Endothelial cell of umbilical vein (primary cell): ENCODE results near the gene GRSF1. TPM values are rescaled to one million over a fixed set of nuclear protein-coding genes. Genes with fewer than 3 reads are reported as not detected.

ENCODE experiments used
- BruUV-seq: library from RNA; stranded (reverse); fragments of 400-500 nt; replicated peaks from 2 replicates; lab custom pipeline; 2021; lab: Mats Ljungman, UMichigan
- CTCF ChIA-PET: fragments of 300-600, 350-600 bp; sonication (Branson Sonifier 250); formaldehyde crosslinking; loops from one replicate; lab custom pipeline; 2021; ENCODE audit warnings: antibody characterized with exemption, inconsistent platforms; lab: Charles Lee
- POLR2A ChIA-PET: fragments of 300-600, 350-600 bp; sonication (Branson Sonifier 250); formaldehyde crosslinking; loops from one replicate; lab custom pipeline; 2021; ENCODE audit warnings: antibody characterized with exemption, inconsistent platforms; lab: Charles Lee
- DNase-seq: peaks from one replicate; pipeline ENCODE4 v3.0.0-alpha.2; 2011; ENCODE audit warnings: low read depth, low spot score
- FAIRE-seq: peaks from 2 replicates; lab custom pipeline; 2011; peaks lifted over from hg19 to GRCh38; lab: Jason Lieb, UNC
- H2AFZ ChIP-seq: 2 replicates; pipeline ENCODE4 v1.6.0; 2012; ENCODE audit warnings: low read depth, low read length, control low read depth, inconsistent platforms
- H3K27ac ChIP-seq: 2 replicates; pipeline ENCODE4 v1.5.1; 2011; ENCODE audit warnings: low read depth, mild to moderate bottlenecking, control low read depth, low read length, moderate library complexity; ENCODE audit not compliant: insufficient read depth
- H3K27me3 ChIP-seq, 2 experiments: 2 replicates each; pipeline versions ENCODE4 v1.6.0 to v1.6.1; 2011; ENCODE audit warnings: low read length in 2 of 2, mixed read lengths in 1 of 2; ENCODE audit not compliant: control insufficient read depth in 2 of 2, insufficient read depth in 2 of 2
- H3K36me3 ChIP-seq, 2 experiments: 2 replicates in 1 of 2; 3 replicates in 1 of 2; pipeline ENCODE4 v1.5.1; 2011; ENCODE audit warnings: low read length in 2 of 2, mild to moderate bottlenecking in 1 of 2, moderate library complexity in 1 of 2; ENCODE audit not compliant: control insufficient read depth in 2 of 2, insufficient read depth in 2 of 2; ENCODE audit errors: extremely low read depth in 1 of 2
- H3K4me1 ChIP-seq: 3 replicates; pipeline ENCODE4 v1.5.1; 2011; ENCODE audit warnings: mild to moderate bottlenecking, low read length; ENCODE audit not compliant: control insufficient read depth, insufficient read depth; ENCODE audit errors: extremely low read depth
- H3K4me2 ChIP-seq: 2 replicates; pipeline ENCODE4 v1.6.1; 2011; ENCODE audit warnings: low read length, control low read depth, mixed read lengths; ENCODE audit not compliant: insufficient read depth
- H3K4me3 ChIP-seq, 3 experiments: fragments of 200-600 bp in 1 of 3; sonication (generic), shearing (Covaris generic) in 1 of 3; replicated peaks in 1 of 3; 2 replicates each; pipeline ENCODE4 v1.5.1; 2011 to 2016; ENCODE audit warnings: control low read depth in 3 of 3, low read length in 3 of 3, mild to moderate bottlenecking in 2 of 3, inconsistent platforms in 1 of 3, low read depth in 1 of 3, moderate library complexity in 1 of 3; ENCODE audit not compliant: insufficient read depth in 1 of 3
- H3K79me2 ChIP-seq: 2 replicates; pipeline ENCODE4 v1.6.0; 2012; ENCODE audit warnings: low read length, inconsistent platforms; ENCODE audit not compliant: control insufficient read depth, insufficient read depth
- H3K9ac ChIP-seq: replicated peaks from 2 replicates; pipeline ENCODE3; 2011; ENCODE audit warnings: low read length, control low read depth; ENCODE audit not compliant: insufficient read depth; ENCODE audit errors: extremely low read depth
- H3K9me1 ChIP-seq: replicated peaks from 3 replicates; pipeline ENCODE4 v1.6.0; 2011; ENCODE audit warnings: mild to moderate bottlenecking, low read length; ENCODE audit not compliant: control insufficient read depth, insufficient read depth; ENCODE audit errors: extremely low read depth
- H3K9me3 ChIP-seq: replicated peaks from 2 replicates; pipeline ENCODE4 v1.5.1; 2012; ENCODE audit warnings: low read length, inconsistent platforms; ENCODE audit not compliant: control insufficient read depth, insufficient read depth
- H4K20me1 ChIP-seq: replicated peaks from 2 replicates; pipeline ENCODE3; 2011; ENCODE audit warnings: mild to moderate bottlenecking, low read length; ENCODE audit not compliant: control insufficient read depth, insufficient read depth; ENCODE audit errors: extremely low read depth
- CTCF ChIP-seq, 2 donors: IDR thresholded peaks; 1 replicate in 1 of 2; 2 replicates in 1 of 2; pipeline ENCODE4 v1.5.1; 2011; ENCODE audit warnings: low read length in 2 of 2, mild to moderate bottlenecking in 2 of 2, moderate library complexity in 2 of 2, control low read depth in 1 of 2, inconsistent platforms in 1 of 2, low read depth in 1 of 2; ENCODE audit not compliant: insufficient read depth in 1 of 2; ENCODE audit errors: extremely low read depth in 1 of 2
- EZH2 ChIP-seq: IDR thresholded peaks from 2 replicates; pipeline ENCODE4 v1.6.1; 2012; ENCODE audit warnings: borderline replicate concordance, low read depth, mild to moderate bottlenecking, moderate library complexity, low read length, inconsistent platforms; ENCODE audit not compliant: severe bottlenecking
- FOS ChIP-seq: IDR thresholded peaks from 2 replicates; pipeline ENCODE4 v1.6.1; 2011; ENCODE audit warnings: mild to moderate bottlenecking, low read length, moderate library complexity, borderline replicate concordance; ENCODE audit not compliant: insufficient read depth
- GATA2 ChIP-seq: IDR thresholded peaks from 2 replicates; pipeline ENCODE4 v1.7.0; 2011; ENCODE audit warnings: low read depth, mild to moderate bottlenecking, moderate library complexity, mixed read lengths, low read length; ENCODE audit not compliant: insufficient read length, insufficient read depth
- JUN ChIP-seq: IDR thresholded peaks from 2 replicates; pipeline ENCODE4 v1.6.1; 2011; ENCODE audit warnings: borderline replicate concordance, low read depth; ENCODE audit not compliant: insufficient read length, insufficient read depth
- MYC ChIP-seq: IDR thresholded peaks from one replicate; pipeline ENCODE4 v1.6.1; 2011; ENCODE audit warnings: mild to moderate bottlenecking, low read depth, low read length
- POLR2A ChIP-seq: IDR thresholded peaks from 2 replicates; pipeline ENCODE4 v1.6.1; 2012; ENCODE audit warnings: low read depth, mild to moderate bottlenecking, control low read depth, low read length
- POLR2AphosphoS5 ChIP-seq: IDR thresholded peaks from 2 replicates; pipeline ENCODE4 v1.6.1; 2012; ENCODE audit warnings: low read depth, mild to moderate bottlenecking, control low read depth, low read length, moderate library complexity; ENCODE audit not compliant: insufficient read depth
- dilution Hi-C: fragments of 300-500 bp; cut with MboI; formaldehyde crosslinking; loops from one replicate; pipeline ENCODE4 v1.15.0; 2019; ENCODE audit warnings: low sequenced_read_pairs; ENCODE audit not compliant: extremely low pct_ligation_motif_present
- intact Hi-C: fragments of 100-400 bp; cut with micrococcal nuclease; formaldehyde crosslinking; loops from one replicate; pipeline ENCODE4 v1.10.0; 2022
- polyA plus RNA-seq, 4 experiments: library from polyadenylated mRNA; depleted of rRNA in 3 of 4; stranded (reverse) in 3 of 4; unstranded in 1 of 4; fragments of >200 nt; gene quantifications; 2 replicates each; pipeline versions ENCODE4 v1.2.1 to v1.2.3, GENCODE V29; 2011 to 2012; ENCODE audit warnings: missing spikeins in 1 of 4
- total RNA-seq: library from RNA; stranded (reverse); gene quantifications from 2 replicates; pipeline ENCODE4 v1.2.3, GENCODE V29; 2021
- TF ChIP-seq, protein P1 (sequence below): IDR thresholded peaks from 2 replicates; pipeline ENCODE4 v1.6.1; 2011; ENCODE audit not compliant: insufficient read depth, insufficient read length

The GRSF1 gene
- total and polyA plus RNA-seq, 2 donors (not counting 3 experiments of a cell fraction or from before 2014, with no cell fraction given) = 29.1 to 70.7 TPM

GRCh38 chr4:70818173-70818855 is 21.4 kb downstream of the GRSF1 start:
- Histone ChIP-seq H3K9ac (no peak overlapping the region), H3K27me3 (no peaks in the 10 kb centered on the region), H3K36me3 (peaks cover 9 to 12% of the 10 kb centered on the region in 2 experiments), H3K9me3 (no peaks in the 10 kb centered on the region), H3K79me2 (no peaks in the 10 kb centered on the region), H3K27ac (no peak overlapping the region), H3K4me2 (no peak overlapping the region), H3K4me1 (no peaks in the 10 kb centered on the region), H3K9me1 (no peaks in the 10 kb centered on the region), H4K20me1 (no peaks in the 10 kb centered on the region), H3K4me3 (no peak overlapping the region), H2AFZ (no peak overlapping the region)
- DNase-seq = no peak
- dilution Hi-C loops = no loop called here
- intact Hi-C loops = no loop called here
- TF ChIP-seq, protein P1, sequence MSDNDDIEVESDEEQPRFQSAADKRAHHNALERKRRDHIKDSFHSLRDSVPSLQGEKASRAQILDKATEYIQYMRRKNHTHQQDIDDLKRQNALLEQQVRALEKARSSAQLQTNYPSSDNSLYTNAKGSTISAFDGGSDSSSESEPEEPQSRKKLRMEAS = no peak
- no peak for TF ChIP-seq CTCF (IDR thresholded peaks at IDR 0.05; ENCODE audit: extremely low read depth in 1 of 2, insufficient read depth in 1 of 2, low read depth in 1 of 2, low read length in 2 of 2)
- TF ChIP-seq POLR2A = no peak
- no peak for TF ChIP-seq EZH2
- TF ChIP-seq MYC = no peak
- no peak for TF ChIP-seq POLR2AphosphoS5
- no peak for TF ChIP-seq JUN
- TF ChIP-seq FOS = no peak
- TF ChIP-seq GATA2 = no peak
- POLR2A ChIA-PET = no interaction called here
- no peak for FAIRE-seq
- CTCF ChIA-PET = interaction anchor here (1.4 to 1.8 kb wide), 2 partner anchors 114 to 191 kb away, joined by 4 to 7 read pairs; no protein-coding TSS in a partner anchor
- BruUV-seq = TSS peak; percentile 2
